CD4-positive, alpha-beta T cell treated with Interleukin-17A for 4 hours (primary cell): Measurements from ENCODE around the gene ABCA4.

Source experiments
- DNase-seq: peaks from one replicate; pipeline ENCODE4 v3.0.0-alpha.2; 2020; ENCODE audit warnings: mixed read lengths

Gene ABCA4

DNA sequence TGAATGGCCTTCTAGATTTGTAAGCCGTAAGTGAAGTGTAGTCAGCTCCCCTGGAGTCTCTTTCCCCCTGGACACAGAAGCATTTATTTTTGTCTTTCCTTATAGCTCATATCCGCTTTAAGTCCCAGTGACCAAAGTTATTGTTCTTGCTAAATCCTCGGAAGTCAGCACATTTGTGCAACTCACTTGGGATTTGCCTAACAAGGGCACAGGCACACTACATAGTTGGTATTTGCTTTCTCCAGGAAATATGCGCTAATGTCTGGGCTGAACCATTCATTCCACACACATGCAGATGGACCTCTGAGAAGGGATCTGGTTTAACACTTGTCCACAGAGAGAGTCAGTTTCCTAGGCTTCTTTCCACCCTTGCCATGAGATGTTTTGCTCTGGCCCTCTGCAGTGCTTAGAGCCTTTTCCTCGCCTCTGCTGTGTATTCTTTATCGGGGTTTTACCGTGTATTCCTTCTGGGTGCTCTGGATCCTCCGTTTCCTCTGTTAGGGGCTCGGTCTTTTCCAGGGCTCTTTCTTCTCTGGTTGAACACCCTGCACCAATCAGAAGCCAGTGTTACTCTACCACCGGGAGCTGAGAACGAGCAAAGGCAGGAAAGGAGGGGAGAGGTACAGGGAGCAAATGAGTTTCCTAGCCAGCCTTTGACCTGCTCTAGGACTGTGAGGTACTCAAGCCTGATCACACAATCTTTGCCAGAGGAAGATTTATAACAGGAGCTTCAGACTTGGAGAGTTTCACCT, 72.4 kb downstream of the ABCA4 start:
- DNase-seq, result no peak

DNA sequence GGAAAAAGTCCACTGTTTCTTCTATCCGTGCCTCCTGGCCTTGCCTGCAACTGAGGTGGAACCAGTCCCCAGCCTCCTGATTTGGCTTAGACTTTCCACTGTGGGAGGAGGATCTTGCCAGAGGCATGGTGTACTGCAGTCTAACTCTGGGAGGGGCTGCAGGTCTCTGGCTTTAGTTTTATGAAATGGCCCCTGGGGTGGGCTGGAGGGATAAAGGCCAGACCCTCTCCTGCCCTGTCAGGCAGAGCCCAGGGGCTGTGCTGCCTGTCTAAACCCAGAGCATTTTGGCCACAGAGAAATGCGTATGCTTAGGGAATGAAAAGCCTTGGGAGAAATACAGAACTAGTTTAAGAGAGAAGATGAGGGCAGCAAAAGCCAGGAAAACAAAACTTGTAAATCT, 73.0 kb downstream of the ABCA4 start:
- no peak for DNase-seq

DNA sequence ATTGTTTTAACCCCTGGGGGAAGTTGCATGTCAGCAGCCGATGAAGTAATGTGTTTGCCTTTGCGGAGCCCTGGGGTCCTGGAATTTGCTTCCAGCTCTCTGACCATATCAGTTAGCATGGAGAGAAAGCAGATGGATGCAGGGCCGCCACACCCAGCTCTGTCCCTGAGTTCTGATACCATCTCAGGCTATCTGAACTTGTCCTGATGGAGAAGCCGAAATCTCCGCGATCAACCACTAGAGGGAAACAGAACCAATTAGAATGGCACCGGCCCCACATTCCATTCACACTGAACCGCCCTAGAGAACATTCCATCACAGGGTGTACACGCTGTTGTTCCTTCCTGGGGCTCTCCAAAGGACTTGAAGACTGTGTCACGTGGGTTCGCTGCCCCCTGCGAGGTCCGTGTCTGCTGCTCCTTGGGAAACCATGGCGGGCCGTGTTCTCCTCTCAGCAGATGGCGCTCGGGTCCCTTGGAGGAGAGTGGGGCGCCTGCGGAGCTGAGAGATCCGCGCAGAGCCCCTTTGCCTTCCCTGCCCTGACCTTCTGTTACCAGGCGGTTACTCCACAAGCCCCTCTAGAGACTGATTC, 75.4 kb downstream of the ABCA4 start:
- peak; percentile 17 for DNase-seq

DNA sequence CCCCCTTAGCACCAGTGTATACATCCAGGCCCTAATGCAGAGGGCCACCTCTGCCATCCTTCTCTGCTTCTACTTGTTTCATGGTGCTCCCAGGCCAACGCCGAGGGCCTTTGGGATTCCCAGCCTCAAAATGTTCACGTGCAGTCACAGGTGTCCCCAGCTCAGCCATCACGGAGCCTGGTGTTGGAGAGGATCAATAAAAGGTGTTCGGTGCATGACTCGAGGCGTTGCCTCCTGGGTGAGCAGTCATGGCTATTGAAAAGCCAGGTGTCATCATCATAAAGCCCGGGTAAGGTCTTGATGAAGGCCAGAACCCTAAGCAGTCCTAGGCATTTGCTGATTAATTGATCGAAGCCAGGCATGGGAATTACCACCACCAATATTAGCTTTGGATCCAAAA, 76.1 kb downstream of the ABCA4 start:
- DNase-seq, result no peak

DNA sequence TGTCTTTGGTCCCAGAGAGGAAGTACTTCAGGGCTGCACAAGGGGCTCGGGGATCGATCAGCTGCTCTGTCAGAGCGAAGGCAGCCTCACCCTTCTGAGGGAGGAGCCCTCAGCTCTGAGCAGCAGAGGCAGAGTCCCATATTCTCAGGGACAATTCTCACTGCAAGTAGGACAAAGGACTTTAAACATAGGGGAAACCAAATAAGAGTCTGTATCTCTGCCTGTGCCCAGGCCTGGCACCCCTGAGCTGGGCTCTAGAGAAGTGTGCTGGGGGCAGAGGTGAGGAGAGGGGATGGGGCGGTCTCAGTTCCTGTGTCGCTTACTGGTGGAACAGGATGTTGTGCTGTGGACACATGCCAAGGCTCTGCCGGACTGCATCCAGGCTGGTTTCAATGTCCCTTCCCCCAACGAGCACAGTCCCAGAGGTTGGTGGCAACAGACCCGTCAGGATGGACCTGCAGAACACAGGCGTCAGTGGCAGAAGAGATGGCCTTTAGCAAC, 76.6 kb downstream of the ABCA4 start:
- no peak for DNase-seq

DNA sequence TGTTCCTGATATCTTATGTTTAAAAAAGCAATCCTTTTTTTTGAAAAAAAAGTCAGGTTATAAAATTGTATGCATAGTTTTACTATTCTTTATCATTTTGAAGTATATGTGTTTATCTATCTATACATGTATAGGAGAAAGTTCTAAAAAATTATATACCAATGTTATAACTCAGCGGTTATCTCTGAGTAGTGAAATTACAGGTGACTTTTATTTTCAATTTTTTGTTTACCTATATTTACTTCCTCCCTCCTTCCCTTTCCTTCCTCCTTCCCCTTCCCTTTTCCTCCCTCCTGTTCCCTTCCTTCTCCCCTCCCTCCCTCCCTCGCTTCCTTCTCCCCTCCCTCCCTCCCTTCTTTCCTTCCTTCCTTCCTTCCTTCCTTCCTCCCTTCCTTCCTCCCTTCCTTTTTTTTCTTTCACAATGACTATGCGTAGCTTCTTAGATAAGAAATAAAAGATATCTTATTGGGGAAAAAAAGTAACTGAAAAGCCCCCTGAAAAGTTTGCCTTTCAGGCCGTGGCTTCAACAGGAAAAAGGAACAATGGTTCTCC, 77.1 kb downstream of the ABCA4 start:
- DNase-seq, result no peak

DNA sequence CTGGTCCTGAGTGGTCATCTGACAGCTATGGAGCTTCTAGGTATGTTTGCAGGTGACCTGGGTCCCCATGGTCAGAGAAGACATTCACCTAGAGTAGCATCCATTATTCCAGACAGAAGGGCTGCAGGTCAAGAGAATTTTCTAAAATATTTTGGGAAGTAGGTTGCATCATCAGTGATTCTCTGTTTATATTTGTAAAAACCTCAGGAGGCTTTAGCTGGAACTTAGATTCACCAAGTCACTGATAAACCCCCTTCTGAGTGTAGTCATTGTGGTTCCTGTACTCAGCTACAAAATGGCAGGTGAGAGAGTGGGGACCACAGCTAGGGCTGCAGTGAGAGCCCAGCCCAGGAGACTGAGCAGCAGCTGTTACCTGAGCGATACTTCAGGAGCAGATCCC, 78.6 kb downstream of the ABCA4 start:
- DNase-seq, result no peak

DNA sequence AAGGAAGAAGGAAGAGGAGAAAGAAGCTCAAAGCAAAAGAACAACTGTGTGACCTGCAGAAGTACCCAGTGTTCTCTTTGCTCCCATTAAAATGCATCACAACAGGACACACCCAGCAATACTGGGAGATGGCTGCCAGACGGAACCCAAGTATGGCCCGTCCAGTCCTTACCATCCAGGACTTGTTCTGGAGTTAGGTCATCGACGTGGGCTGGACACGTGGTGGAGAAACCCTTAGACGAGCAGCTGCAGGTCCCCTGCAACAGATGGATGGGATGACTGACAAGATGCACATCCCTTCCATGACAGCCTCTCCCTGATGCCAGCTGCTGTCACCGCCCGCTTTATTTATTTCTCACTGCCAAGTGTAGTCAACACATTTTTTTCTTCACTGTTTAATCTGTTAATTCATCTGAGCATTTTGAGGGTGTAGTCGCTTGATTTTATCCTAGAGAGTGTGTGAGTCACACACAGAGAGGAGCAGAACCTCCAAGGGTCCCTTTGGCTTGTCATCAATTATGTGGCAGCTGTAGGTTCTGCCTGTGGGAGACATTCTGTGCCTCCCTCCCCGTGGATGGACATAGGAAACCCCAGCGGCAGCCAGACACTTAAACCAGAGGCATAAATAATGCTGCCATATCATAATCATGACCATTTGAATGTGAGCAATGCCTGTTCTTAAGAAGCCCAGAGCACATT, 80.9 kb downstream of the ABCA4 start:
- no peak for DNase-seq

DNA sequence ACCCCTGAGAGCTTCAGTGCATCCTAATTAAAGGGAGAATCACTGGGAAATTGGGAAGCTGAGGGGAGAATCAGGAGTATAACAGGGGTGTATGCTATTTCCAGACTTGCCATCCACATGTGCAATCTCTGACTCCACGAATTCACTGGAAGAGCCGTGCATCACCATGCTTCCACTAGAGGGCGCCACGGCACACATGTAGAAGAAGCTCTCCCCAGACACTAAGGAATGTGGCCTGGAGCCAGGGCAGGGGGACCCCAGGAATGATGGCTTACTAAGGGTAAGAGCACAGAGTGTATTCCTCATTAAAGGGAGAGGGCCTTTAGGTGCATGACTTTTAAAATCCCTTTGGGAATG, 81.5 kb downstream of the ABCA4 start:
- peak; percentile 66 for DNase-seq

DNA sequence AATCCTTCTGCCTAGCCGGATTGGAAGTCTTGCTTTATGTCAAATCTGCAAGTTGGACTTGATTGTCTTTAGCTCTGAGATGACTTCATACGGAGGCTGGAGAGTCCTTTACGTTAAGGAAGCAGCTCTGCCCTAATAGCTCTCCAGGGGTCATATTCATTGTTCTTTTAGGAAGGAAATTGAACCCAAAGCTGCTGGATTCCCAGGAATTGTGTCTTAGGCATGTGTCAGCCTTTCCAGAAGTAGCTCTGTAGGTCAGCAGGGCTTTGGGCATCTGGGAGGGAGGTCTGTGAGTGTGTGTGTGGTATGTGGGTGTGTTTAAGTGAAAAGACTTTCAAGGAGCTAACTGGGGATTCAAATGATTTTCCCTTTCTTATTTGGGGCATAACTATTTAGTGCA, 82.4 kb downstream of the ABCA4 start:
- DNase-seq, result no peak

DNA sequence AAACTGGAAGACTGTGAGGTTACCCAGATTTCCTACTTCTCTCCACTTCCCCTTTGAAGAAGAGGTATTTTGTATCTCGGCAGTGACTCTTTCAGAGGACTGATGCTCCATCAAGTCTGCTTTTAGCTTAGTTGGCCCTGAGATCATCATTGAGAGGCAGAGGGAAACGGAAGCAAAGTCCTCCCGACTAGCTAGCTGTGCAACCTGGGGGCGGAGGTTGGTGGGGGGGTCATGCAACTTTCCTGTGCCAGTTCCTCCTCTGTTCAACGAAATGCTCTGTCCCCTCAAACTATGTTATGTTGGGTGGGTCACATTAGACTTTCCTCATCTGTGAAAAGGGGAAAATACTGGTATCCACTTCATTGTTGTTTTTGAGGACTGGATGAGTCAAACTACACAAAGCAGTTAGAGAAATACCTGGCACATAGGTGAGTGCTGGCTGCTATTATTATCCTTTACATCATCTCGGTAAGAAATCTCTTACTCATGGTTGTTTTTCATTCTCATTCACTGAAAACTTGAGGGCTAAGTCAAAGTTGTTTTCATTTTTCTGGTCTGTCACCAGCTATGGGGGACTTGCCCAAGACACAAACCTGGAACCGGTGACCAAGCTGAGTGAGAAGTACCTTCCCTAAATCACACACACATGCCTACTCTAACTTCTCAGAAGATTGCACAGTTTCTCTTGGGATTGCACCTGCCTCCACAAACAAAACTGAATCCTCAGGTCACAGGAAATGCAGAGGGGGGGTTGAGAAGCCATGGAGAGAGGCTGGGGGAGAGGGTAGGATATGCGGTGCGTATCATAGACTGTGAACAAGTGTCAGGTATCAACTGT, 83.3 kb downstream of the ABCA4 start:
- DNase-seq, result no peak

DNA sequence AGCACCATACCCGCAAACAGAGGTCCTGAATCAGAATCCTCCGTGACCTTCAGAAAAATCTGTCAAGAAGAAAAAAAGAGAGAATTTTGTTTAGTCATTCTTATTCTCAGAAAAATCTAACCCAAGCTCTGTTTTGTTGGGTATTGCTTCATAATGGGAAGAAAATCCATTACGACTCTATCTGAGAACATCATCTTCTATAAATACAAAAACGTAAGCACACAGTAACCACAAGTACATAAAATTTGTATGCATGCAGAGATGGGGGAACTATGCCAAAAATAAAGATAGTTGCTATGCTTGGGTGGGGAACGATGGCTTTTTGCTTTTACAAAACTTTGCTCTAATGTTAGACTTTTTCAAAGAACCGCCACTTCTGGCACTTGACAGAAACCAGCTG, 84.2 kb downstream of the ABCA4 start:
- no peak for DNase-seq

DNA sequence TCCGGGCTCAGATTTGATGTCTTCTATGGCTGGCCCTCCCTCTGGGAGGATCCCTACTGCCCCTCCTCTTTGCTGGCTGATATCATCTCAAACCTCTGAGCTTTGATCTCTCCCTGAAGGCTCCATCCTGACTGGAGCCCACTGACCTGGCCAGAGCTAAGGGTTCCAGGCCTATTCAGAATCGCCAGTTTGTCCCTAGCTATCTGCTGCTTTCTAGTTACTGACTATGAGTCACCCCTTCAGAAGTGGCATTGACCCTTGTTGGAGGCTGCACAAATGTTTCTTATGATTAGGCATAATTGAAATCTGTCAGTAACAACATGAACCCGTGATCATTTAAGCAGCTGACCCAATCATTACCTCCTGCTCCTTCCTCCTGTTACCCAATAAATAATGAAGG, 87.1 kb downstream of the ABCA4 start:
- no peak for DNase-seq

DNA sequence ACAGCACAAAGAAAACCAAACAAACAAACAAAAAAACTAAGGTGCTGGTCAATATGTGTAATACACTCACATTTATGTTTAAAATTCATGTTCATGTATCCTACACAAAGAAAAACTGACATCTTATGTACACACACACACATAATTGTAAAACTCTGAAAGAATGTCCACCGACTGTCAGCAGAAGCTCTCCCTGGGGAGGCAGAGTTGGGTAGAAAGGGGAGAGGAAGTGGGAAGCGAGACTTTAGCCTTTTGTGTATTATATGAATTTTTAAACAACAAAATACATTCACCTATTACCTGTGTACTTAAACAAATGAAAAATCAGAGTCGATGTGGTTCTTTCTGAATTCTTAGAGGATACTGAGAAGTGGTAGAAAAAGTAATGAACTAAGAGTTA, 88.3 kb downstream of the ABCA4 start:
- DNase-seq, result no peak

DNA sequence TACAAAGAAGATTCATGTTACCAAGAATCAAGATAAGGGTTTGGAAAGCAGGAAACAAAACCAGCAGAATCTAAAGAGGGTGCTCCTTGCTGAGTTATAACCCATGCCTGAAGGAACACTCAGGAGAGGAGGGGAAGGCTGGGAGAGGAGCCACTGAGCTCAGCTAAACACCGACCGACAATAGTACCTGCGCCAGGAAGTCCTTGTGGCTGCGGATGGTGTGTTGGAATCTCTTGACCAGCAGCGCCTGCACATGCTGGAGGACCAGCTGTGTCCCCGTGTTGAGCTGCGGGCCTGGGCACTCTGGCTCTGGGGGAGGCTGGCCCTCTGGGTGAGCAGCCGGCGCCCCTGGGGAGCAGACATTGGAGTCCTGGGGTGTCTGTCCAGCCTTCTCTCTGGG, 89.4 kb downstream of the ABCA4 start:
- no peak for DNase-seq

DNA sequence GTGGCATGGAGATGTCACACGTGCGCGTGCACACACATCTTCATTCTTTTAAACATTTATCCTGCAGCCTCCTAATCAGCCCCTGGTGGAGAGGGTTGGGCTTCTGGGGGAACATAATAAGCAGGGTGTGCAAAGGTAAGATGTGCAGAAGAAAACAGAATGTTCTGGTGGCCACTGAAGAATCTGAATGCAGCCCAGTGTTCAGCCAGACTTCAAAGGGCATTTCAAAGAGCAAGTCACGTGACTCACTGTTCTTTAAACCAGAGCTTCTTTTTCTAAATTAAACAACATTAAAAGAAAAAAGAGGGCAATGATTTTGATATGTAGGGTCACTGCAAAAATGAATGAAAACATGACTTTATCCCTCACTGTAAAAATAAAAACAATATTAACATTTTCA, 89.8 kb downstream of the ABCA4 start:
- DNase-seq, result no peak

DNA sequence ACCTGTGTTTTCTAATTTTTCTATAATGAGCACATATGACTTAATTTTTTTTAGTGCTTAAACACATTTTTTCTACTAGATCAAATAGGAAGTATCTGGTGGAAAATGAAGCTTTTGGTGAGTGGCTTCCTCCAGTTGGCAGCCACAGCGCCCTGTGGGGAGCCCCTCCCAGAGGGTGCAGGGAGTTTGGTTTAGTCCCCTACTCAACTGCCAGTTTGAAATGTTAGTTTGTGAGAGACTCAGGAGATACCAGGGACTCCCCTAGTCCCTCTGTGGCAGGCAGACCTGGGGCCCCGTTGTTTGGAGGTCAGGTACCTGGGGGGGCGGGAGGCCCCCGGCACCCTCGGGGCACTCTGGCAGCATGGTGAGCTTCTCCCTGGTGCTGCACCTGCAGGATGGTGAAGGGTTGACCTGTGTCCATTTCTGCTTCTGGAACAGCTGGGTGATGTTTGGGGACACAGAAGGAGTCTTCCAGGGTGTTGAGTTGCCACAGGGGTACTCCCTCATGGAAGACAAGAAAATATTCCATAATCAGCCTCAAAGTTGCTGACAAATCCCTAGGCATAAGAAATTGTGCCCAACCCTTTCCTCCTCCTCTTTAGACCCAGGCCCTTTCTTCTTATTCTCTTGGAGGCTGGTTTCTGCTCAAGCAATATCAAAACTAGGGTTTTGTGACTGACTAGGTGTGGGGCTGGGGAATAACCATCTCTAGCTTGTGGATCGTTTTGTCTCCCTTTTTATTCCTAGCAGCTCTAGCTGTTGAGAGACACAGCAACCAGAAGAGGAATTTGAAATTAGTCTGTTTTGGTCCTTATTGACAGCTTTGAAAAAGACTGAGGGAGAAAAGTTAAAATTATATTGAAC, 91.6 kb downstream of the ABCA4 start:
- no peak for DNase-seq

DNA sequence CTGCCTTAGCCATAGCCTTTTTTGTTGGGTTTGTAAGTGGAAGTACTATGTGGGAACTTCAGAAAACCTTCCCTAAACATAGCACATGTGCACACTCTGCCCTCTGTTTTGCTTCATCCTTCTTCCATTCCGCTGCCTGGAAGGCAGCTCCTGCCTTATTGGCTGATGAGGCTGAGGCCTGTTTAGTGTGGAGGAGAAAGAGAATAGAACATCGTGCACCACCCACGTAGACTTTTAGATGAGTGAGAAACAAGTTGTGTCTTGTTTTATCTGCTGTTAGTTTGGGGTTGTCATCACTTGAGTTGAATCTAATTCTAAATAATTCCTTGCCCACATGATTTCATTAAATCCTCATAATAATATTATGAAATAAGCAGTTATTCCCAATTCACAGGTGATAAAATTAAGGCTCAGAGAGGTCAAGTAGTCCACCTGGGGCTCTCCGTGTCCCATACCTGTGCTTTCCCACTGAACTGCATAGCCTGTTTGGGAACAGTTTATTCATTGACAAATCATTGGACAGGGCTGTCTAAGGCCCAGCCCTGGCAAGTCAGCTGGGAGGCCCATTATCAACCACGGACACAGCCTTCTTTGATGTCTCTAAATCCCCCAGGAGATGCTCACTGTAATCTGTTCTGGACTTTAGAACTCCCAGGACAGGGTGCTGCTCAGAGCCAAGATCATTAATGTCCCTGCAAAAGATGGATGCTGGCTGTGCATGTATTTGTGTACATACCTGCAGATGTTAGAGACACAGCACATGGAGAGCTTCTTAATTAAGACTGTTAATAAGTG, 93.0 kb downstream of the ABCA4 start:
- no peak for DNase-seq

DNA sequence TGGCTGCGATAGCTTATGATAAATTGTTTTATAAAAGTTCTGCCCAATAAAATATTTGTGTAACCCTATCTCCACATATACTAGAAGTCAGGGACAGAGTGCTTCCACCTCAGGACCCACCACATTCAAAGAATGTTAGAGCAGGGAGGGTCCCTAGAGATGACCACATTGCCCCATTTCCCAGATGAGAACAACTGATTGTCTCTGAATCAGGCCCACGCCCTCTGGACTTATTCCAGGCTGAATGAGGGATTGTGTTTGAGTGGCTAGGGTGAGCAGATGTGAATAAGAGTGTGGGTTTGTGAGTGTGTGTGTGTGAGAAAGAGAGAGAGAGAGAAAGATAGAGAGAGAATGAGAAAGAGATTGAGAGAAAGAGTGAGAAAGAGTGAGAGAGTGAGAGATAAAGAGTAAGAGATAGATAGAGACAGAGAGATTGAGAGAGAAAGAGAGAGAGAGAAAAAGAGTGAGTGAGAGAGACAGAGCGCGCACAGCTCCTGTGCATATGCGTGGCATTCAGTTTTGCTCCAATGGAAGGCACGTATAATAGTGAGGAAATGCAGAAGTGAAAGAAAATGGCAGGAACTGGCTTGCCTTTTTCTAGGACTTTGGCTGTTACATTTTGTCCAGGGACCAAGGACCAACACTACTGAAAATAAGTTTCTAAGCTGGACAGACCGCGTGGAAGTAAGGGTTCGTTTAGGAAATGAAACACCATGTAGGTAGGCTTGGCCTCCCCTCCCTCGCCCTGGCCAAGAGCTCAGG, 94.1 kb downstream of the ABCA4 start:
- DNase-seq, result no peak
